SU-DHL-6 (cell line): ENCODE data around the gene TADA2B.

Source experiments
- H2AFZ ChIP-seq: fragments of 200-600 bp; sonication (generic); 2 replicates; pipeline ENCODE4 v1.6.1; 2014; ENCODE audit warnings: low read depth, mild to moderate bottlenecking, moderate library complexity, mixed read lengths, antibody characterized with exemption, low read length; ENCODE audit not compliant: severe bottlenecking
- H3F3A ChIP-seq: fragments of 200-600 bp; shearing (Covaris generic); 2 replicates; pipeline ENCODE4 v1.6.0; 2016; ENCODE audit warnings: antibody characterized with exemption, mild to moderate bottlenecking; ENCODE audit not compliant: insufficient read depth
- H3K27ac ChIP-seq: fragments of 200-600 bp; sonication (generic); 2 replicates; pipeline ENCODE4 v1.5.1; 2016; ENCODE audit warnings: low read depth, mild to moderate bottlenecking, low read length, moderate library complexity, mixed read lengths
- H3K27me3 ChIP-seq: fragments of 200-600 bp; sonication (generic), shearing (Covaris generic); 2 replicates; pipeline ENCODE4 v1.6.0; 2014; ENCODE audit warnings: mild to moderate bottlenecking, low read length
- H3K36me3 ChIP-seq: fragments of 200-600 bp; sonication (generic); 2 replicates; pipeline ENCODE4 v1.6.1; 2014; ENCODE audit warnings: mild to moderate bottlenecking, low read length, mixed read lengths
- H3K4me2 ChIP-seq: fragments of 300-600, 200-600 bp; shearing (Covaris generic), sonication (generic); 2 replicates; pipeline ENCODE4 v1.6.0; 2014; ENCODE audit warnings: low read length, low read depth, mild to moderate bottlenecking; ENCODE audit not compliant: poor library complexity, severe bottlenecking
- H3K4me3 ChIP-seq: fragments of 200-600 bp; sonication (generic); 2 replicates; pipeline ENCODE4 v1.5.1; 2014; ENCODE audit warnings: antibody characterized with exemption, low read length, mild to moderate bottlenecking, mixed read lengths; ENCODE audit not compliant: insufficient read depth, poor library complexity, severe bottlenecking
- H3K79me2 ChIP-seq: fragments of 200-600 bp; sonication (generic); 2 replicates; pipeline ENCODE4 v1.6.1; 2014; ENCODE audit warnings: mild to moderate bottlenecking, low read length, moderate library complexity; ENCODE audit not compliant: insufficient read depth
- H3K9ac ChIP-seq: fragments of 200-600 bp; sonication (generic); 2 replicates; pipeline ENCODE4 v1.7.0; 2014; ENCODE audit warnings: mild to moderate bottlenecking, low read length
- H3K9me2 ChIP-seq: fragments of 200-600 bp; sonication (generic); replicated peaks from 2 replicates; pipeline ENCODE4 v1.6.1; 2014; ENCODE audit warnings: low read length; ENCODE audit not compliant: insufficient read depth
- H3K9me3 ChIP-seq: fragments of 200-600 bp; sonication (generic); 2 replicates; pipeline ENCODE4 v1.6.1; 2014; ENCODE audit warnings: low read length, mixed read lengths; ENCODE audit not compliant: insufficient read depth
- H4K20me1 ChIP-seq: fragments of 200-600 bp; sonication (generic); 2 replicates; pipeline ENCODE4 v1.6.1; 2014; ENCODE audit warnings: low read depth, mild to moderate bottlenecking, antibody characterized with exemption, low read length, moderate library complexity, mixed read lengths
- CTCF ChIP-seq: fragments of 200-600 bp; sonication (generic); IDR thresholded peaks from one replicate; pipeline ENCODE4 v1.5.1; 2017; ENCODE audit warnings: antibody characterized with exemption, mild to moderate bottlenecking, low read length, moderate library complexity; ENCODE audit not compliant: insufficient read depth, poor library complexity, severe bottlenecking
- EZH2phosphoT487 ChIP-seq: fragments of 200-600 bp; sonication (generic), shearing (Covaris generic); conservative IDR thresholded peaks from 2 replicates; pipeline ENCODE4 v1.6.1; 2018; ENCODE audit warnings: mild to moderate bottlenecking, antibody characterized with exemption, low read length, moderate library complexity, mixed read lengths

TADA2B gene

GRCh38 chr4:7023901-7024300 is 19.3 kb upstream of the TADA2B start:
- no peaks in the 10 kb centered on the region for H3F3A ChIP-seq
- no peak overlapping the region for H3K27ac ChIP-seq
- H3K9me3 ChIP-seq, result no peaks in the 10 kb centered on the region
- H2AFZ ChIP-seq, result no peak overlapping the region
- no peak overlapping the region for H3K4me3 ChIP-seq
- H4K20me1 ChIP-seq, result no peaks in the 10 kb centered on the region
- no peaks in the 10 kb centered on the region for H3K79me2 ChIP-seq
- no peak overlapping the region for H3K9ac ChIP-seq
- H3K4me2 ChIP-seq, result no peak overlapping the region
- no peaks in the 10 kb centered on the region for H3K9me2 ChIP-seq
- H3K36me3 ChIP-seq, result no peaks in the 10 kb centered on the region
- TF ChIP-seq EZH2phosphoT487 (no peak), CTCF (no peak)
- no peaks in the 10 kb centered on the region for H3K27me3 ChIP-seq

- Histone ChIP-seq H3K4me3 (no peak overlapping the region), H3K79me2 (no peaks in the 10 kb centered on the region), H3F3A (no peaks in the 10 kb centered on the region), H3K4me2 (no peak overlapping the region), H3K27me3 (no peaks in the 10 kb centered on the region), H3K9me3 (no peaks in the 10 kb centered on the region), H3K9me2 (no peaks in the 10 kb centered on the region), H2AFZ (no peak overlapping the region), H4K20me1 (no peaks in the 10 kb centered on the region), H3K27ac (no peak overlapping the region), H3K9ac (no peak overlapping the region), H3K36me3 (no peaks in the 10 kb centered on the region)
- no peak for TF ChIP-seq EZH2phosphoT487
- no peak for TF ChIP-seq CTCF
These were observed 18.8 kb upstream of the TADA2B start for GRCh38 chr4:7024336-7024890.

- H2AFZ ChIP-seq, result no peak overlapping the region
- H3K36me3 ChIP-seq, result no peaks in the 10 kb centered on the region
- no peaks in the 10 kb centered on the region for H3K79me2 ChIP-seq
- H3K9me2 ChIP-seq, result no peaks in the 10 kb centered on the region
- no peaks in the 10 kb centered on the region for H4K20me1 ChIP-seq
- H3K27me3 ChIP-seq, result no peaks in the 10 kb centered on the region
- H3K4me2 ChIP-seq, result no peak overlapping the region
- no peaks in the 10 kb centered on the region for H3K9me3 ChIP-seq
- no peak overlapping the region for H3K4me3 ChIP-seq
- H3F3A ChIP-seq, result no peaks in the 10 kb centered on the region
- H3K27ac ChIP-seq, result no peak overlapping the region
- no peak overlapping the region for H3K9ac ChIP-seq
- TF ChIP-seq CTCF (no peak), EZH2phosphoT487 (no peak)
These were observed 18.1 kb upstream of the TADA2B start for GRCh38 chr4:7025040-7025602.
